ENCODE data around the gene VEGFB.

The VEGFB gene

DNA sequence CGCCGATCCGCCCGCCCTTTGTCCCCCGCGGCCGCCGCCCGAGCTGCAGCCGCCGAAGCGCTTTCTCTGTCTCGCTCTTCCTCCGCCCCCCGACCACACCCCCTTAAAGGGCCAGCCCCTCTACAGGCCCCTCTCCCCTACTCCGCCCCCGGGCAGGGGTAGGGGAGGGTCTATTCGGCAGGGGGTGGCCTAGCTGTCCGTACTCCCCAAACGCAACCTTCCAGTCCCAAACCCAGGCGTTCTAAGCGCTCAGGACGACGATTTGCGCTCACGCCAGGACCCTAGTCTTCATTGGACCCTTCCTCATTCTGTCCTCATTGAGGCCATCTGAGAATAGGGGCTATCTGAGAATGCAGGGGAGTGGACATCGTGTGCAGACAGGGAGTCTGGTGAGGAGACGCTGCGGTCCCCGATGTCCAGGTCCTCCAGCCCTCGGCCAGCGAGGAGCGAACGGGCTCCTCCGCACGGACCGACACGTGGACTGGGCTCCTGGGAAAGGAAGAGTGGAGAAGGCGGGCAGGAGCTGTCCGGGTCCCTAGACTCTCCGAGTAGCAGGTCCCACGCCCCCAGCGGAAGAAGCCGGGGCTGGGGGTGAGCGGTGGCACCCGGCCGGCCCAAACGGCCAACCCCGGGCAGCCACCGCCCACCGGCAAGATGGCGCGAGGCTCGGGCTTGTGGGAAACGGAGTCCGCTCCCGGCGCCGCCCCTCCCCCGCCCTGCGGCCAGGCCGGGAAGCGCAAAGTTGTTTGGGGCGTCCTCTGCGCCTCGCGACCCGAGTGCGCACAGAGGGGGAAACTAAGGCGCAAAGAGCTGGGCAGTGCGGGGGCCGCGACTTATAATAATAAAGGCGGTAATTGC lies 12.7 kb downstream of the VEGFB start, which contains the start of gene PPP1R14B:
Gene PPP1R14B (minus strand): TSS at position 73 of the 858 bp plus-strand sequence. CDS start 270 bp downstream, outside the sequence.
- peak; percentile 63 to 79 for DNase-seq (ENCODE audit: low read depth in 2 of 2)

DNA sequence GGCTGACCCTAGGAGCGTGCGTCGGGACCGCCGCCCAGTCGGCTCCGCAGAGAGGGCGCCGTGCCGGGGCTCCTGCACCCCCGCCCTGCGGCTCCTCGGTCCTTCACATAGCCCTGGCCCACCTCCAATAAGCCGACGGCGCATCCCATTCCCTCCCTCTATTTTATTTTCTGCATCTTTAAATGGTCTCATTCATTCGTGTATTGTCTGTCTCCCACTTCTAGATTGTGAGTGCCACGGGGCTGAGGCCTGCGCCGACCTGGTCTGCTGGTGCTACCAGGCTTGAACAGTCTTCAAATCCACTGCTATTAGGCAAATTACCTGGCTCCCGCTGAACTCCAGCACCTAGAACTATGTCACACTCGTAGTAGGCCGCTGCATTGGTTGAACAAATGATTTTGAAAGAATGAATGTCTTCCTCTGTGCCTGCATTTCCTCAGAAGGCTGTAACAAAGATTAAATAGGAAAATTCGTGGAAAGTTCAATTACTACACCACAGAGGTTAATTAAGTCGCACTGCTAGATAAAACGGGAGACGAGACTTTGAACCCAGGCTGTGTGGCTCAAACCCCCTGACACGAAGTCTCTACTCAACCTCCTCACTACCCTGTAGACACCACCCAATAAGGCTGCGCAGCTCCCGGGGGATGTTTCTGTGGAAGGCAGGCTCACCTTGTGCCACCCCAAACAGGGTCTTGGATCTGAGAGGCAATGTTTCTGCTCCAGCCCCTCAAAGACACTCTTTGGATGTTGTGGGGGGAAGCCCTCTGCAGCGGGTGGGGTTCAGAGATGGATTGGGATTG lies 13.5 kb downstream of the VEGFB start:
- DNase-seq (ENCODE audit: low read depth in 2 of 2): no peak

DNA sequence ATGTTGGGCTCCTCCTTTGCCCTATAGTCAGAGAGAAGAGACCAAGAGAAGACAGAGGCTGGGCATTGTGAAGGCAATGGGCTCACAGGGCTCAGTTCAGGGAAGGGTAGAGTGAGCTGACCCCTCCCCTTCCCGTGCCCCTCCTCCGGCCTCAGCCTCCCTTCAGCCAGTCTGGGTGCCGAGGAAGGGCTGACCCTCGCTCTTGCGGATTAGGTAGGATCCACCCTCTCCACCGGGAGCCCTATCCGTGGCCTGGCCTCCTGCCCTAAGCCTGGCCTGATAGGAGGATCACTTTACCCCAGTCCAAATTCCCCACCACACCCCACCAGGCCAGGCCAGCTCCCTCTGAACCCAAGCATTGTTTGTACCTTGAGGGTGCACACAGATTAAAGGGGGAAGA lies 14.2 kb downstream of the VEGFB start:
- DNase-seq (ENCODE audit: low read depth in 2 of 2): no peak

DNA sequence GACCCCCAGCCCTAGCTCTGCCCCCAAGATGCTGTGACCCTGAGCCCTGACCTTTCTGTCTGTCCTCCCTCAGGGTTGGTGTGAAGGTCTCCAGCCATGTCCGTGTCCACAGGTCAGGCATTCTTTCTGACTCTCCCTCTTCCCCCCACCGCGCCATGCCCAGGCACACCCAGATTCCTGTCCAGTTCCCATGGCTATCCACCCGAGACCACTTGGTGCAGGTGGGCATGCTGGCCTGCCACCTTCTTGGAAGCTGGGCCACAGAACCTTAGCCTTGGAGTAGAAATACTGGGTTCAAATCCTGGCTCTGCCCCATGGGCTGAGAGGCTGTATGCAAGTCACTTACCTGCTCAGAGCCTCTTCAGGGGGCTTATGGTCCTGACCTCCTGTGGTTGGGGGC lies 14.7 kb downstream of the VEGFB start:
- DNase-seq (ENCODE audit: low read depth in 2 of 2): no peak

DNA sequence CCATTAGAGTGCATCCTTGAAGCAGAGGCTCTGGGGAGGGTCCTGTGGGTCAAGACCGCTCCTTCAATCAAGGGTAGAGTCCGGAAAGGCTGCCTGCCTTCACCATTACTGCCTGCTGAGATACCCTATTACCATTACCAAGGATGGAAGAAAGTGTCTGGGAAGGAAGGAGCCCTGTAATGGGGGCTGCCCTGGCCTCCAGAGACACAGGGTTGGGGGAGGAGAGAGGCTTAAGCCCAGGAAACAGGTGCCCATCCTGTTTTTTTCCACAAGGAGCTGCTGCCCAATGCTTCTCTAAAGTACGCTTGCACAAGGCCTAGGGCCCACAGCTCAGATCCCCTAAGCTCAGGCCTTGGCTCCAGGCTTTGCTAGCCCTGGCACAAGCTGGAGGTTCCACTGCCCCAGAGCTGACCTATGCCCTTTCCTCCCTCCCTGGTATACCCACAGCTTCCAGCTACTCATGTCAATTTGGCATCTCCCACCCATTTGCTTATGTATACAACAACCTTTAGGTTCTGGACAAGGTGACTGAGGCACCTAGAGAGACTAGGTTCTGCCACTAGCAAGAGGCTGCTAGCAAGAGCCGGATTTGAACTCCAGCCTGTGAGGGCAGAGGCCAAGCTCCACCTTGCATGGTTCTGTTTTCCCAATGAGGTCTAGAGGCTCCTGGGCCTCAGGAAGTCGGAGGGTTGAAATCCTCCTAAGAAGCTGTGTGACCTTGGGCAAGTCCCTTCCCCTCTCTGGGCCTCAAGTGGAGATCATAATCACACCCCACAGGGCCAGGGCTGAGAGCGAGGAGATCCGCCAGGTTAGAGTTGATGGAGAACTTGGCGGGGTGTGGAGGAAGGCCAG lies 15.4 kb downstream of the VEGFB start:
- no peak for DNase-seq (ENCODE audit: low read depth in 2 of 2)

DNA sequence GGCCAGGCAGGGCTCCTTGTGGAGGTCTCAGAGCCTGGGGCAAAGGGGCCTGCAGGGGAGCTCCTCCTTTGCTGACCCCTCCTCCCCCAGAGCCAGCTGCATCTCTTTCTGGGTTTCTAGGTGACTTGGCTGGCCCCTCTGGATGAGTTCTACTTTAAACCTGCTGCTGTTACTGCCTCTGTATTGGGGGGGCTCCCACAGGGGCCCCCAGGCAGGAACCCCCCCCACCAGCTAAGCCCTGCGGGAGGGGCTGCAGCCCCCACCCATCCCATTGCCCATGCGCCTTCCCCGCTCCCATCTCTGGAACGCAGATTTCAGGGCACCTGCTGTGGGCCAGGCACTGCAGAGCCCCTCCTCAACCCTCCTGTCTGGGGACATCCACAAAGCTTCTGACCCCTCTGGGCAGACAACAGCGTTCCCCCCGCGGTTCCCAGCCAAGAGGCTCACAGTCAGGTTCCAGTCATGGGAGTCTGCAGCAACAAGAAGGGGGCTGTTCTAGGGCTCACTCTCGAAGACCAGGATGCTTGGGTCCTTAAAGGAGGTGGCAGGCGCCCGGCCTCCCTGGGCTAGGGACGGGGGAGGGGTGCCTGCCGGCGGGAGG lies 16.1 kb downstream of the VEGFB start:
- DNase-seq (ENCODE audit: low read depth in 2 of 2): no peak

DNA sequence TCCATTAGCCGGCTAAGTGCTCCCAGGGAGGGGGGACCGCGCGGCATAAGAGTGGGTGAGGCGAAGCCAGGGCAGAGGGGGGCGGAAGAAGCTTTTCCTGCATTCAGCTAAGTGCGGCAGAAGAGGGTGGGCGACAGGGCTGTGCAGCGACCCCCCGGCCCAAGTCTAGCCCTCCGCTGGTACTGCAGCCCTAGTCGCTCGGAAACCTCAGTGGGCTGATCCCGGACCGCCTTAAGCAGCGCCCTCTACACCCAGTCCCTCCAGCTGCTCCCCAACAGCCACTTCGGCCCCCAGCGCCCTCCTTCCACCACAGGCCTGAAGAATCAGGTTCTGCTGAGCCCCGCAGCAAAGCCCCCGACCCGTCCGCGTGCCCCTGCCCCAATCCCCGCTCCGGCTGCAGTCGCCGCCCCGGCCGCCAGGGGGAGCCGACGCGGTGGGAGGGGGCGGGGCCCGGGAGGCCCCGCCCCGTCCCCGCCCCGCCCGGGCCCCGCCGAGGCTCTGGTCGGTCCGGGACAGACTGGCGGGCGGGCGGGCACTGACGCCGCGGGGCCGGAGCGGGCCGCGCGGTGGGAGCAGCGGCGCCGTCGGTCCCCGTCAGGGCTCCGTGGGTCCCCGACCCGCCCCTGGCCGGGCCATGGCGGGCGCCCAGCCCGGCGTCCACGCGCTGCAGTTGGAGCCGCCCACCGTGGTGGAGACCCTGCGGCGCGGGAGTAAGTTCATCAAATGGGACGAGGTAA lies 16.8 kb downstream of the VEGFB start, which contains the start of gene PLCB3:
Gene PLCB3 (plus strand): TSS at position 515 of the 737 bp plus-strand sequence. CDS start 120 bp downstream, at position 635.
- DNase-seq (ENCODE audit: low read depth in 2 of 2): peak in 1 of 2 donors; percentile 50

DNA sequence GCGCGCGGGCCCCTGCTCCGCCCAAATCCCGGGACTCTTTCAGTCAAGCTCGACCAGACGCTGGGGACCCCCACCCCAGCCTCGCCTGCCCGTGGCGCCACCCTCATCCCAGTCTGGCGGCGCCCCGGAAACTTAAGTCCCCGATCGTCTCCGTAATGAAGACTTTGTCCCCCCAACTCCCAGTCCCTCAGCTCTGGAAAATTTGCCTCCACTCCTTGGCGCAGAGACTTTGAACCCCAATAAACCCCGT lies 17.3 kb downstream of the VEGFB start:
- no peak for DNase-seq (ENCODE audit: low read depth in 2 of 2)

DNA sequence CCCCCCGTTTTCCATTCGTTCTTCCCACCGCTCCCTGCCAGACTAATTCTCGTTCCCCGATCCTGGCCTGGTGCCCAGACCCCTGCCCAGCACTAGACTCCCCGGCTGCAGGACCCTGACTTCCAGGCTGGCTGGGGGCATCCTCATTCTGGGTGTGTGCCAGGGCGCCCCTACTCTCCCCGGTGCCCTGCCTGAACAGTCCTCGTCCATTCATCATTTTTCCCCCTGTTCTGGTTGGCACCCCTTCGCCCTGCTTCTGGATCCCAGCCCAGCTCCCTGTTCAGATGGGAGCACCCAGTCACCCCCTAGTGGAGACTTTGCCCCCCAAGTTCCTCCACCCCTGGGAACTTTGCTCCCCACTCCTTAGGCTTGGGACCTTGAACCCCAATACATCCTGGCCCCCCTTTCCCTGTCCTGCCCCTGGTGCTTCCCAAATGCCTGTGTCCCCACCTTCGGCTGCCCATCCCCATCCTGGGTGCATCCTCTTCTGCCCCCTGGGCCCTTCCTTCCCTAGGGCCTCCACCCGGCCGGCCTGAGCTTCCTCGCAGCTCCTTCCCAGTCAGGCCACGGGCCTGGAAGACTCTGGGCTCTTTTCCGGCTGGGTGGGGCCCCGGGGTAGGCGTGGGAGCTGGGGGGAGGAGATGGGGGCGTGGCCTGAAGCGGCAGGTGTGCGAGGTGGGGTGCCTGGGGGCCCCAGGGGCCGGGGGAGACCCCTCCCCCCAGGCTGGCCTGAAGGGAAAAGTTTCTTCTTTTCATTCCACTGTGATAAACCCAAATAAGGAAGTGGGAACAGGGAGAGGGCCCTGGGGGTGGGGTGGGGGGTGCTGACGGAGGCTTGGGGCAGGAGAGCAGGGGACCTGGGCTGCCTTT lies 17.9 kb downstream of the VEGFB start:
- no peak for DNase-seq (ENCODE audit: low read depth in 2 of 2)

DNA sequence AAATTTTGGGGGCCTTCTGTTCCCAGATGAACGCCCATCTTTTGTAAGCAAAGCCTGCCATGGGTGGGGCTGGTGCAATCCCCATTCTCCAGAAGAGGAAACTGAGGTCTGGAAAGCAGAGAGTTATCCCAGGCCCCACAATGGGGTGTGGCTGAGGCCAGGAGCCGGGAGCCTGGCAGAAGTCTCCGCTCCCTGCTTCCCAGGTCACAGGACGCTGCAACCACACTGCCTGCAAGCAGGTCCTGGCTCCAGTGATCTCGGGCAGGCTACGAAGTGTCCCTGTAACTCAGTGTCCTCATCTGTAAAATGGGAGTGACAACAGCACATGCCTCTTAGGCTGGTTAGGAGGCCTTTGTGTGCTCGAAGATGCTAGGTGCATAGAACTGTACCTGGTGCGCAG lies 18.7 kb downstream of the VEGFB start:
- no peak for DNase-seq (ENCODE audit: low read depth in 2 of 2)

DNA sequence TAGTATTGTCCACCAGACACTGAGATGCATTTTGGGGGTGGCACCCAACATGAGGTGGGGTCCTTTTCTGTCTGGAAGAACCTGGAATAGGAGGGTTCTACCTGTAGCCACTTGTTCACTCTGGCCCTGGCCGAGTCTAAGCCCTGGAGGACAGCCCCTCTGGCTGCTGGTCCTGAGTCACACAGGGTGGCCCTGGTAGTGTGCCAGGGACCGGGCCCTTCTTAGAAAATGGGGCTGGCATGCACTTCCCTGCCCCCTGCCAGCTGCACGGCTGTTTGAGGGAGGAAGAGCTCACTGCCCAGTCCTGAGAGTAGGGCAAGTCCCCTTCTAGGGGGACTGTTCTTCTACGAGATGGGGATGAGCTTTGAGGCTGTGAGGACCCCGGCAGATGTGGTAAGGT lies 19.1 kb downstream of the VEGFB start:
- no peak for DNase-seq (ENCODE audit: low read depth in 2 of 2)

DNA sequence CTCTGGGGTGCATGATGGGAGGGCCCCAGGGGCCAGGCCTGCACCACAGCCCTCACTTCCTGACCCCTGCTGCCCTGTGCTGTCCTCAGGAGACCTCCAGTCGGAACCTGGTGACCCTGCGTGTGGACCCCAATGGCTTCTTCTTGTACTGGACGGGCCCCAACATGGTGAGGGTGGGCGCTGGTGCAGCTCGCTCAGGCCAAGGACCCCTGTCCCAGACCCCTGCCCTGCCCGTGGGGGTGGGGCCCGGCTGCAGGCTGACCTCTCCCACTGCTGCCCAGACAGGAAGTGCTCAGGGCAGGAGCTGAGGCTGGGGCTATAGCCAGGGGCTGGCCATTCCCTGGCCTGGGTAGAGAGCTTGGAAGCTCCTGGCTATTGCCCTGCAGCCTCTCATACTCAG lies 19.9 kb downstream of the VEGFB start:
- DNase-seq (ENCODE audit: low read depth in 2 of 2): no peak

DNA sequence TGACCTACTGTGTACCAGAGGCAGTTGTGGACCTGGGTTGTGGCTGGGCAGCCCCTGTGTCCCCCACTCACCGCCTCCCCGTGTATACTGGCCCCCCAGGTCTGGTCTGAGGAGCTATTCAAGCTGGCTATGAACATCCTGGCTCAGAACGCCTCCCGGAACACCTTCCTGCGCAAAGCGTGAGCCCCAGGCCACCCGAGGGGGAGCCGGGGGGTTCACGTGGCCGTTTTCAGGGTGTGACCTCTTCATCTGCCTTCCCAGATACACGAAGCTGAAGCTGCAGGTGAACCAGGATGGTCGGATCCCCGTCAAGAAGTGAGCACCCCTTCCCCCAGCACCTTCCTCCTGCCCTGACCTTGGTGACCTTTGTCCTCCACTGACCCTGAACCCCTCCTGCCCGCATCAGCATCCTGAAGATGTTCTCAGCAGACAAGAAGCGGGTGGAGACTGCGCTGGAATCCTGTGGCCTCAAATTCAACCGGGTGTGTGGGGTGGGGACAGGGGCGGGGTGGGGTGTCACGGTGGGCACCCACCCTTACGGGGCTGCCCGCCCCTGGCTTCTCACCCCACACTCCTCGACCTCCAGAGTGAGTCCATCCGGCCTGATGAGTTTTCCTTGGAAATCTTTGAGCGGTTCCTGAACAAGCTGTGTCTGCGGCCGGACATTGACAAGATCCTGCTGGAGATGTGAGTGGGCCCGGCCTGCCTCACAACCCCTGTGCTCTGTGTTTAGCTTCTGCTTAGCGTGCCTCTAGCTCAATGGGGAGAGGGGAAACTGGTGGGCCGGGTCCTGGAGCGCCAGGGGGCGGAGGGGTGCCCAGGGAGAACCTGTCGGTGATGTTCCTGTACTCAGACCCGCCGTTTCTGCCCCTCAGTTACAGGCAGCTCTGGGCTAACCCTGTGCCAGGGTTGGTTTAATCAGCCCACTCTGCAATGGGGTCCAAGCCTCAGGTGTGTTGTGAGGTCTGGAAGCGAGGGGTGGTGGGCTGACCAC lies 21.0 kb downstream of the VEGFB start:
- DNase-seq (ENCODE audit: low read depth in 2 of 2): no peak

DNA sequence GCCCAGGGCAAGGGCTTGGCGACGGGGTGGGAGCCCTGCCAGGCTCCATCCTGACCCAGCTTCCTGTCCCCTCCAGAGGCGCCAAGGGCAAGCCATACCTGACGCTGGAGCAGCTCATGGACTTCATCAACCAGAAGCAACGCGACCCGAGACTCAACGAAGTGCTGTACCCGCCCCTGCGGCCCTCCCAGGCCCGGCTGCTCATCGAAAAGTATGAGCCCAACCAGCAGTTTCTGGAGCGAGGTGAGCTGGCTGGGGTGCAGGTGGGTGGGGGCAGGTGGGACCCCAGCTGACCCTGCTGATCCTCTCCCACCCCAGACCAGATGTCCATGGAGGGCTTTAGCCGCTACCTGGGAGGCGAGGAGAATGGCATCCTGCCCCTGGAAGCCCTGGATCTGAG lies 21.9 kb downstream of the VEGFB start:
- no peak for DNase-seq (ENCODE audit: low read depth in 2 of 2)

DNA sequence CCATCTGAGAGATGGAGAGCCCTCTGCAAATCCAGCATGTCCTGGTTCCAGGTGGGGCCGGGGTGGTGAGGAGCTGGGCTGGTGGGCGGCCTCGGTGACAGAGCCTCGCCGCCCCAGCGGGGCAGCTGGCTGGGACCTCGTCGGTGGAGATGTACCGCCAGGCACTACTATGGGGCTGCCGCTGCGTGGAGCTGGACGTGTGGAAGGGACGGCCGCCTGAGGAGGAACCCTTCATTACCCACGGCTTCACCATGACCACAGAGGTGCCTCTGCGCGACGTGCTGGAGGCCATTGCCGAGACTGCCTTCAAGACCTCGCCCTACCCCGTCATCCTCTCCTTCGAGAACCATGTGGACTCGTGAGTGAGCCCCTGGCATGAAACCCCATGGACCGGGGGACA lies 24.0 kb downstream of the VEGFB start:
- DNase-seq (ENCODE audit: low read depth in 2 of 2): no peak

DNA sequence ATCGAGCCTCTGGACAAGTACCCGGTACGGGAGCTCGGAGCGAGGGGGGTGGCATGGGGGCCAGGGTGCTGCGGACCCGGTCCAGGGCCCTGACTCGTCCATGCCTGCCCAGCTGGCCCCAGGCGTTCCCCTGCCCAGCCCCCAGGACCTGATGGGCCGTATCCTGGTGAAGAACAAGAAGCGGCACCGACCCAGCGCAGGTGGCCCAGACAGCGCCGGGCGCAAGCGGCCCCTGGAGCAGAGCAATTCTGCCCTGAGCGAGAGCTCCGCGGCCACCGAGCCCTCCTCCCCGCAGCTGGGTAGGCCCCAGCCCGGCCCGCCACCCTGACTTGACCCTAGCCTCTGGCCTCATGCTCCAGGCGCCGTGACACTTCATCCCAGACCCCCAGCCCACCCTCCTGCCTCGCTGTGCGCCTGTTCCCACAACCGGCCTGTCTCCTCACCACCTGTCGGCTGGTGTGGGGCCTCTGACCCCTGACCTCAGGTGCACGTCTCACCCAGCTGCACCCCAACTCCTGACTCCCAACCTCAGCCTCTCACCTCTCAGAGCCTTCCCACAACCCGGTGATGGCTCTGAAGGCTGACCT lies 24.7 kb downstream of the VEGFB start:
- DNase-seq (ENCODE audit: low read depth in 2 of 2): no peak

DNA sequence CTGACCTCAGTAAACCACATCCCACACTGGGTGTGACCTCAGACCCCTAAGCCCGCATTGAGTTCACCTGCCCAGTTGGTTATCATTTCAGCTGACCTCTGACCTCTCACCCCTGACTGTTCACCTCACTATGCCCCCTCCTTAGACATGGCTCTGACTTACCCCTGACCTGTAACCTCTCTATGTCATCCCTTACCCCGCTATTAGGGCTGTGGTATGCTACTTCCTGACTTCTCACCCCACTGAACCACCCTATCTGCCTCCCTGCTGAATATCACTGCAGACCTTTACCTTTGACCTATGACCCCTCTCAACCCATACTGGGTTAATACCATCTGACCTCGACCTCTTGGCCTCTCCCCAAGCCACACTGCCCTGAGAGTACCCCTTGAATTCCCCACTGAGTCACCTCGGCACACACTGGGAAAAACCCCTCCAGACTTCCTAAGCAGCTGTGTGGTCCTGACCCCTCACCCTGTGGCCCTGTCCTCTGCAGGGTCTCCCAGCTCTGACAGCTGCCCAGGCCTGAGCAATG lies 25.2 kb downstream of the VEGFB start:
- DNase-seq (ENCODE audit: low read depth in 2 of 2): no peak

DNA sequence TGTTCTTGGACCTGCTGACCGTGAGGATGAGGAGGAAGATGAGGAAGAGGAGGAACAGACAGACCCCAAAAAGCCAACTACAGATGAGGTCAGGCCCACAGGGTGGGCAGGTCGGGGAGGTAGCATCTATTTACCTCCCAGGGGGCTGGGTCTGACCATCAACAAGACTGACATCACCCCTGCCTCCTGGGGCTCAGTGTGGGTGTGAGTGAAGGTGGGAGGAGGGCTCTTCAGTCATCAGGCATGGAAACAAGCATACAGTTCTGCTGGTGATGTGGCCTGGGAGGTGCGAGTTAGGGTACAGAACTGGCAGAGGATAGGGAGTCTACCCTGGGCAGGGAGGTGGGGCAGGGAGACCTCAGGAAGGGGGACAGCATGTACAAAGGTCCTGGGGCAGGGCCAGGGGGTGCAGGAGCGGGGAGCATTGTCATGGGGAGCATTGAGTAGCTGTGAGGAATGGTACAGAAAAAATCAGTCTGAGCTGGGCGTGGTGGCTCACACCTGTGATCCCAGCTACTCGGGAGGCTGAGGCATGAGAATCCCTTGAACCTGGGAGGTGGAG lies 25.8 kb downstream of the VEGFB start:
- no peak for DNase-seq (ENCODE audit: low read depth in 2 of 2)

All from stimulated activated CD8-positive, alpha-beta memory T cell treated with anti-CD3 and anti-CD28 coated beads, Interleukin-7, amount 100 ng/mL, for 4 hours (primary cell).